Measurements from ENCODE around the gene PJVK. TPM values are rescaled to one million over a fixed set of nuclear protein-coding genes. Genes with fewer than 3 reads are reported as not detected.
"Not testable (repeated sequence)": the region's sequence is repeated elsewhere in the genome, so short reads cannot be mapped to it uniquely, and the experiment has no call there.

The PJVK gene, protein sequence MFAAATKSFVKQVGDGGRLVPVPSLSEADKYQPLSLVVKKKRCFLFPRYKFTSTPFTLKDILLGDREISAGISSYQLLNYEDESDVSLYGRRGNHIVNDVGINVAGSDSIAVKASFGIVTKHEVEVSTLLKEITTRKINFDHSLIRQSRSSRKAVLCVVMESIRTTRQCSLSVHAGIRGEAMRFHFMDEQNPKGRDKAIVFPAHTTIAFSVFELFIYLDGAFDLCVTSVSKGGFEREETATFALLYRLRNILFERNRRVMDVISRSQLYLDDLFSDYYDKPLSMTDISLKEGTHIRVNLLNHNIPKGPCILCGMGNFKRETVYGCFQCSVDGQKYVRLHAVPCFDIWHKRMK
- total RNA-seq (2014; rRNA removed; shearing (Covaris generic)) = 0.40 and 1.0 TPM in 2 replicates
- polyA plus RNA-seq (2014; cell fraction: nucleus; rRNA removed) = 1.6 TPM in 2 replicates

DNA sequence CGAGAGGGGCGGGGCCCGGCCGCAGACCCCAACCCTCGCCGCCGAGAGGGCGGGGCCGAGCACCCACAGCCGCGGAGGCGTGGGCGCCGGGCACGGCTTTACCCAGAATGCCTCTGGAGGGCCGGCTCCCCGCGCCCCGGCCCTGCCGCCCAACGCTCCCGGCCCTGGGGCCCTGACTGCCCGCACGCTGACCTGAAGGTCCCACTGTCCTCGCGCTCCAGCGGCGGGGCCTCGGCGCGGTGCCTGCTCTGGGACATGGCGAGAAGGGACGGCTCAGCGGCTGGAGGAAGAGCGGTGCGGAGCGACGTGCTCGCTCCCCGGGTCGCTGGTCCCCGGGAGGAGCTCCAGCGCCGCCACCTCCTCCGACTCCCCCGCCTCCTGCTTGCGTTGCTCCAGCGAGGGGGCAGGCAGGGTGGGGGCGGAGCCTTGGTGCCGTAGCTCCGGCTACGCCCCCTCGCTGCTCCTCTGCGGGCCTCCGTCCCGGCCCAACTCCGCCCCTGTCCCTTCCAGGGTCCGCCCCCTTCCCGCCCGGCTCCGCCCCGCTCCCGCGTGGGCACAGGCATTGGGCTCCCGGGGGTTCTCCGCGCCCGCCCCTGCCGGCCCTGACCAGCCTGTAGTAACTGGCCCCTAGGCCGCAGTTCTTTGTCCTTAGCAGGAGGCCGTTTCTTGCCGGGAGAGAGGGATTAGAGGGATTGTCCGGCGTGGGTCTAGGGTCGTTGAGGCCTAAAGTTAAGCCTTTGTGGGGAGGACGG, at the start of gene PJVK, which contains the start of gene PRKRA:
Gene PJVK (plus strand): TSS at position 605 of the 752 bp plus-strand sequence. CDS start 2,032 bp downstream, outside the sequence.
Gene PRKRA (minus strand): TSS at position 402 of the 752 bp plus-strand sequence. CDS start 145 bp downstream, at position 257.
- DNase-seq (ENCODE audit: extremely low read depth, low read depth) = peak; percentile 96

DNA sequence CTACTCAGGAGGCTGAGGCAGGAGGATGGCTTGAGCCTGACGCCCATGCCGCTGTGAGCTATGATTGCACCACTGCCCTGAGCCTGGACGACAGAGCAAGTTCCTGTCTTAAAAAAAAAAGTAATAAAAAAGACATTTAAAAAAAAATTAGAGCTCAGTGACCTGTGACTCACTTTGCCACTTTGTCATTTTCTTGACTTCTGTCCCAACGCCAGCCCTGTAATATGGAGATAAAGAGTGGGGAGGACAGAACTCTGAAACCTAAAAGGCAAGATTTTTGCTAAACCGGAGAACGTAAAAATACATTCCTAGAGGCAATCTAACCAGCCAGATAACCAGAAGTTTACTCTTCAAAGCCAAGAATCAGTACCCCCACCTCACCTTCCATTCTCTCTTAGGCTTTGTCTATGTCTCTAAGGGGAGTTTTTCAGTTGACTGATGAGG, 49.2 kb upstream of the PJVK start:
- DNase-seq (ENCODE audit: extremely low read depth, low read depth) = no peak

DNA sequence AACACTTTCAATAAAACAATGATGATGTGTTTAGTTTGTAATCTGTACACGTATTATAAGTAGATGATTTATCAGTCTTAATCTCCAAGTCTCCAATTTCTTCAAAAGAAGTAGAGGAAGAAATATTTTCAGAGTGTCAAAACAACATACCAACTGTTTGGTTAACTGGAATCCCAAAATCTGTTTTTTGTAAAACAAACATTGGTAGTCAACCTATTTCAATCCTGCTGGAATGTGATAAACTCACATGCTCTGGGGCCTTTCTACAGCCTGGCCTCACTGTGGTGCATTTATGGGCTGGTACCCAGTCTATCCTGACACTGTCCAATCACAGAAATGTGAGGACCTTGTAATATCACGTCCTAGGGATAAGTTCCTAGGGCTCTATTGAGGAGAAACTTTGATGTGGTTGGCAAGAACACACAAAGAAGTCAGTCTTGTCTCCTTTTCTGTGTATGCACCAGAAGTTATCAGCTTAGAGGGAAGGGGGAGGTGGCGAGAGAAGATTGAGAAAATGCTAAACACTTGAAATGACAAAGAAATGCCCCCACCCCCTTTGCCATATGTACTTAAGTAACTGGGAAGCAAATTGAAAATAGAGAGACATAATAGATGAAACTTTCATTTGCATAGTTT, 47.4 kb upstream of the PJVK start:
- DNase-seq (ENCODE audit: extremely low read depth, low read depth) = no peak

DNA sequence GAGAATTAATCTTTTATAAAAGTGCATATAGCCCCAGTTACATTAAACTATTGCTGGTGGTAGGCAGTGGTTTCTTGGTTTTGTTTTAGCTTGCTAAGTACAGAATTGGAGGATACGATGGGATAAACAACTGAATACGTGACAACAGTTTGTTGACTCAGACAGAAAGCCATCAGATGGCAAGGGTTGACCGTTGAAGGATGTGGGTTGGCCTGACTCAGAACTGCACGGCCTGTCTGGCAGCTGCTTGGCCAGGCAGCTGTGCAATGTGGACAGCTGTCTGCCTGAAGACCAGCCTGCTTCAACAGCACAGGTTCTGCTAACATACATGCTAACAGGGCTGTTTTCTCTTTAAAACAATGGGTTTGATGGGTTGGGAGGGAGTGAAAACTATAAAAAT, 46.8 kb upstream of the PJVK start:
- no peak for DNase-seq (ENCODE audit: extremely low read depth, low read depth)

DNA sequence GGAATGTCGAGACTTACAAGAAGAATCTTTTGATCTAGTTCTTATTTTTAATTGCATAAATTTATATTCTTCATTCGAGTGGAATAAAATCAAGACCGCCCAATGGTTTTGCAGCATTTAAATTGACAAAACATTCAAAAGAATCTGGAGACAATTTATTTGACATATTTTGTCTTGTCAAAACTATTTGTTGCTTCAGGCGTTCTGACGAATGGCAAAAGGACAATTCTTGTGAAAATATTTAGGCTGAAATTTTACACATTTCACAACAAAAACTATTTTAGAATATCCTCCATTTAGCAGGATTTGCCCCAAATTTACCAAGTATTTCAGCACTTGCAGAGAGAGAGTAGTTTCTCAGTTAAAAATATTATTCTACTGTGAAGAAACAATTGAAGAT, 41.9 kb upstream of the PJVK start:
- DNase-seq (ENCODE audit: extremely low read depth, low read depth) = no peak

DNA sequence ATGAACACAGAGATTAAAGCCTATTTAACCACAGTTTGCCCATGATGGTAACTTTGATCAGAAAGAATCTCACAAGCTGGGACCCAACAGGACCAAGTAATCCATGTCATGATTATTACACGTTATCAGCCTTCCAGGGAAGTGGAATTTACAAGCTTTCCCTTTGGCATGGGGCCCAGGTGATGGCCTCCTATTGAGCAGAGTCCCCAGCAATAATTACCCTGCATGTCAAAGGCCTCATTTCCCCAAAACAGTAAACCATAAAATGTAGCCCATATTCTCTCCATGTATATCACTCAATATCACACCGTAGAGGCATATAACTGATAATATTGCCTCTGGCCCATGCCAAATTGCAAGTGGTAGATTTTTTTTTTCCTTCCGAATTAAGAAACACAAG, 39.1 kb upstream of the PJVK start:
- DNase-seq (ENCODE audit: extremely low read depth, low read depth) = no peak

DNA sequence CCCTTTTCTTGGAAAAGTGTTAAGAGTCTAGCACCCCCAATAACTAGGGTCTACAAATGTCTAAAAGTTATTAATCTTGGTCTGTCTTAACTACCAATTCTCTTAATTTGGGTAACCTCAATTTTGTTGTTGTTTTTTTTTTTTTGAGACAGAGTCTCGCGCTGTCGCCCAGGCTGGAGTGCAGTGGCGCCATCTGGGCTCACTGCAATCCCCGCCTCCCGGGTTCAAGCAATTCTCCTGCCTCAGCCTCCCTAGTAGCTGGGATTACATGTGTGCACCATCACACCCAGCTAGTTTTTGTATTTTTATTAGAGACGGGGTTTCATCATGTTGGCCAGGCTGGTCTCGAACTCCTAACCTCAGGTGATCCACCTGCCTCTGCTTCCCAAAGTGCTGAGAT, 38.7 kb upstream of the PJVK start:
- not testable (repeated sequence) for DNase-seq (ENCODE audit: extremely low read depth, low read depth)

DNA sequence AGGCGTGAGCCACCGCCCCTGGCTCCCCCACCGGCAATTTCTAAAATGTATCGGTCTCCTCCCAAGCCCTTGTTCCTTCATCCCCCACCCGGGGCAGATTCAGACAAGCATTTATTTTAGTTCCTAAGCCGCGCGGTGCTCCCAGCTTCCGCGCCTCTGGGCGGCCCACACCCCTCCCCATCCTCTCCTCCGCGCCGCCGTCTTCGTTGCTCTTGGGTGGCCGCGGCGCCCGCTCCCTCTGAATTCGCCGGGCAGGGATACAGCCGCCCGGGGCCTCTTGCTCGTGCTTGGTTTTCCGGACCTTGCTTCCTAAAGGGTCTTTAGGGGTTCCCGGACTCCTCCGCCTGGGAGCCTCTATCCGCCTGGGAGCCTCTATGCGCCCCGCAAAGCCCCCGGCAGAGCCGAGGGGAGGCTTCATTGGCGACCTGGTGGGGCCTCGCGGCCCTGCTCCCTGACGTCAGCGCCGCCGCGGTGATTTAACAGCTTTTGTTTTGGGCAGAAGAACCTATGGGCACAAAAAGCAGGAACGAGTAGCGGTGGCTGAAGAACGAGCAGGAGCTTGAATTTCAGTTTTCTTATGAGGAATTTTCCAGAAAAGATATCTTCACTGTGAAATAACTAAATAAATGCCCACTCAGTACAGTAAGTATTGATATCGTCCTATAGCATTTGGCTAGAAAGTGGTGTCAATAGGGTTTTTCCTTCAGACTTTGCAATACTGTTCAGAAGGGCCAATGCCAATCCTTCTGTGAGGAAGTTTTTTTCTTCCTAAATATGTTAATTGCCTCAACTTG, 37.5 kb upstream of the PJVK start:
- peak; percentile 55 for DNase-seq (ENCODE audit: extremely low read depth, low read depth)

DNA sequence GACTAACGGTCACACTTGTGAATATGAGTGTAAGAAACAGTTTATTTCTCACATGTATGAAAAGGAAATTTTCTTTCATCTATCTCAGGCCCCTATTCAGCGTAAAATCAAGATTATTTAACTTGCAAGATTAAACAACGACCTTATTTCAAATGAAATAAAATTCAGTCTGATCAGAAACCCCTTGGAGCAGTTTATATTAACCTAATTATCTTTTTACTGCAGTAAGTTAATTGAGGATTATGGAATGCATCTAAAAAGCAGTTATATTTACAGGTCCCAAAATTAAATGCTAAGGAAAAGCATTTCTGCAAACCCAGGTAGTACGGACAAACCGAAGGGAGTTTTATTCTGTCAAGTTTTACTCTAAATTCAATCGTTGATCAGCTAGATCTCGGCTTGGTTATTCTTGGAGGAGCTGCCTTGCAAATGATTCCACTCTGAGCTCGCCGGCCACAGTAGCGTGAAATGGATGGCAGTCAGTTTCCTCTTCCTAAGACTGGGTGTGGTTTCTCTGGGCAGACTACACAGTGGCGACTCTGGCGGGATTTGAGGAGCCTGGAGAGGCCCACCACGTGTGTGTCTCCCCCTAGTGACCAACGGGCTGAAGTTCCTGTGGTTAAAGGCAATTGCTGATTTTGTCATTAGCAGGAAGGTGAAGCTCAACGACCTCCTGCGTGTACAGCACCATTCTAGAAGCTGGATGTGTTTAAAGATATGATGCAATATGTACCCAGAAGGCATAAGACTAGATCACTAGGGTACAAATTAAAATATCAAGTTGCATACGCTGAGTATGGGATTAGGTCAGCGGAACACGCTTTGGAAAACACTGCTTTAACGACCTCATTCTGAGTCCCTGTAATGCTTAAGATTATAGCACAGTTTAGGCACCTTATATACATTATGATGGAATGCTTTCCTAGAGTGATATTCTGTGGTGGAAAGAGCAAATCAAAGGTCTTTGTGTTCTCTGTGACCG, 36.6 kb upstream of the PJVK start:
- DNase-seq (ENCODE audit: extremely low read depth, low read depth) = peak; percentile 95

DNA sequence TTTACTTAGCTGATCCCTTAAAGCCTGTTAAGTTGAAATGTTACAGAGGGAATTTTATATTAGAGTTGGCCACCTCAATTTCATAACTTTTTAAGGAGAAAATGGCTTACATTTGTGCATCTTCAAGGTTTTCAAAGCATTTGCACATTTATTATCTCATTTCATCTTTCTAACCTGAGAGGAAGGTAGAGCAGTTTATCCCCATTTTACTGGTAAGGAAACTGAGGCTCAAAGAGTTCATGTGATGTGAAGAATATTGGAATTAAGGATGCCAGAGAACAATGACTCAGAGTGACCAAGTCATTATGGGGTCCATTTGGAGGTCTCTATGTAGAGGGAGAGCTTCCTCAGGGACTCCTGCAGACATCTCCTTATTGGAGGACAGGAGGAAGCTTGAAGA, 35.2 kb upstream of the PJVK start:
- DNase-seq (ENCODE audit: extremely low read depth, low read depth) = no peak

DNA sequence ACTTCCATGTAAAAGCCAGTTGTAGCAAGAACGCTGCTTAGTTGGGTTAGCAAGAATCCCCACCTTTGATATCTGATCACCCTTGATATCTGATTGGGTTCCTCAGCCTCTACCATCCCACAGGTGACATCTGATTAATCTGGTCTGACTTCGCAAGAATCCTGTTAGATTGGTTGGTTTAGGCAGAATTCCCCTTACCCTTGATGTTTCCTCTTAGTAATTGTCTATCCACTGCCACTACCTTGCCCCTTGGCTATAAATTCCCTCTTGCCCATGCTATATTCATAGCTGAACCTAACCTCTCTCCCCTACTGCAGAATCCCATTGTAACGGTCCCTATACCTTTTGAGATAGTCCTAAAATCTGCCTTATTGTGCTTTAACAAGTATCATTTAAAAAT, 33.3 kb upstream of the PJVK start:
- no peak for DNase-seq (ENCODE audit: extremely low read depth, low read depth)

DNA sequence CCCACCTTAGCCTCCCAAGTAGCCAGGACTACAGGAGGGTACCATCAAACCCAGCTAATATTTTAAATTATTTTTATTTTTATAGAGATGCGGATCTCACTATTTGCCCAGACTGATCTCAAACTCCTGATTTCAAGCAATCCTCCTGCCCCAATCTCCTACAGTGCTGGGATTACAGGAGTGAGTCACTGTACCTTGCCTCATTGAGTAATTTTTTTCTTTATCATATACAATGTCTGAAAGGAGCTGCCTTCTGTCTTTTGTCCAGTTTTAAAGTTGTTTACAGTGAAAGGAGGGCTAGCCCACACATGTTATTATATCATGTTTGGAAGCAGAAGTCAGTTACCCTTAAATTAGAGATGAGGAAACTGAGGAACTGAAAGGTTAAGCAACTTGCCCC, 32.8 kb upstream of the PJVK start:
- DNase-seq (ENCODE audit: extremely low read depth, low read depth) = no peak

DNA sequence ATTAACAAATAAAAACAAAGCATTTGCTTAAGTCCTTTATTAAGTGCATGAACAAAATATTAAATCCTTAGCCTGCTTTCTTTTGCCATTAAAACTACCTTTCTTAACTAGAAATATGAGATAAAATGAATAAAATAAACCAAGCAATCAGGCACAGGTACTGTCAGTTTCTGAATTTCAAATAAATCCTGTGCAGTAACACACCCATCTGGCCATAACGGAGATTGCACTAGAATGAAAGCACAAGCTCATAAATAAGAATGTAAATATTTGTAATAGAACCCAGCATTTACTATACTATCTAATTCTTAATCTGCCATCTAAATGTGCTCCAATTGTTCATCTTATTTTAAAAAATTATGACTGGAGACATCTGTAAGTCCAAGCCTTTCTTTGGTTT, 32.1 kb upstream of the PJVK start:
- DNase-seq (ENCODE audit: extremely low read depth, low read depth) = no peak

DNA sequence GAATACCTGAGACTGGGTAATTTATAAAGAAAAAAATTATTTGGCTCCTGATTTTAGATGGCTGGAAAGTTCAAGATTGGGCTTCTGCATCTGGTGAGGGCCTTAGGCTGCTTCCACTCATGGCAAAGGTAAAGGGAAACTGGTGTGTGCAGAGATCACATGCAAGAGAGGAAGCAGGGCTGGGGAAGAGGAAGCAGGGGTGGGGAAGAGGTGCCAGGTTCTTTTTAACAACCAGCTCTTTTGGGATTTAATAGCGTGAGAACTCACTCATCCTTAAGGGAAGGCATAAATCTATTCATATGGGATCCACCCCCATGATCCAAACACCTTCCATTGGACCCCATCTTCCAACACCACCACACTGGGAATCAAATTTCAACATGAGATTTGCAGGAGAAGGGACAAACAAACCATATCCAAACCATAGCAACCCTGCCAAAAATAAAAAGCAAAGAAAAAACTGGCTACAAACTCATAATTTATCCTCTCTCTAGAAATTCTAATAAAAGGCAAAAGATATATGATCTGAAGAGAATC, 30.6 kb upstream of the PJVK start:
- DNase-seq (ENCODE audit: extremely low read depth, low read depth) = no peak

DNA sequence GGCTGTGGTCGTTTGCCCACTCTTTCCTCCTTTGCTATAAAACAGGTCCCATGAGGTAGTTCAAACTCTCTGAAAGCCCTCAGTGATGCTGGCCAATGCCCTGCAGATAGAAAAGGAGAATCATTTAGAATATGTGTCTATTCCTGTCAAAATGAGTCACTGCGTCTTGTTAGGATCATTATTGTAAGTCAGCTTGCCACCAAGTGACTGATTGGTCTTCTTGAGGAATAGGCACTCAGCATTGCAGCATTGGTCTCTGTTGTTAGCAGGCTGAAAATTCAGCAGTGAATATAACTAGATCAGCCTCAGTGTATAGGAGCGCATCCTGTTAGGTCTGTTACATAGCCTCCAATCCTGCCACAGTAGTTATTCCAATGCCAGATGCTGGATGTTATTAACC, 29.1 kb upstream of the PJVK start:
- DNase-seq (ENCODE audit: extremely low read depth, low read depth) = no peak

DNA sequence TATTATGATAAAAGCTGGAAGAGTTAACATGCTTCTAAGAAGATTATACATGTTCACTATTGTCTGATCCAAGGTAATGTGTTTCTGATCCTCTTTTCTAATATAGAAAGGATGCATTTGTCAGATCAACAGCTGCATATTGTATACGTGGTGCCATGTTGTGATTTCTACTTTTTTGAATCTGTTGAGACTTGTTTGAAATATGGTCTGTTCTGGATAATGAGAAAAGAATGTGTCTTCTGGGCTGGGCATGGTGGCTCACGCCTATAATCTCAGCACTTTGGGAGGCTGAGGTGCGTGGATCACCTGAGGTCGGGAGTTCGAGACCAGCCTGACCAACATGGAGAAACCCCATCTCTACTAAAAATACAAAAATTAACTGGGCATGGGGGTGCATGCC, 27.4 kb upstream of the PJVK start:
- DNase-seq (ENCODE audit: extremely low read depth, low read depth) = not testable (repeated sequence)

DNA sequence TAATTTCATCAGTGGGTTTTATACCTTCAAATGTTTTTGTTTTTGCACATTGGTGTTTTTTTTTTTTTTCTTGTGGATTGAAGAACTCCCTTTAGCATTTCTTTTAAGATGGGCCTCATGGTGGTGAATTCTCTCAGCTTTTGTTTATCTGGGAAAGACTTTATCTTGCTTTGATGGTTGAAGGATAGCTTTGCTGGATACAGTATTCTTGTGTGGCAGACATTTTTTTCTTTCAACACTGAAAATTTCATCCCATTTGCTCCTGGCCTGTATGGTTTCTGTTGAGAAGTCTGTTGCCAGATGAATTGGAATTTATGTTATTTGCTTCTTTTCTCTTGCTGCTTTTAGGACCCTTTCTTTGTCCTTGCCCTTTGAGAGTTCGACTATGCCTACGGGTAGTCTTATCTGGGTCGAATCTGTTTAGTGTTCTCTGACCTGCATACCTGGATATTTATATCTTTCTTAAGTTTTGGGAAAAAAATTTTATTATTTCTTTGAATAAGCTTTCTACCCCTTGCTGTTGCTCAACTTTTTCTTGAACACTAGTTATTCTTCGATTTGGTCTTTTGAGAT, 25.8 kb upstream of the PJVK start:
- DNase-seq (ENCODE audit: extremely low read depth, low read depth) = no peak

DNA sequence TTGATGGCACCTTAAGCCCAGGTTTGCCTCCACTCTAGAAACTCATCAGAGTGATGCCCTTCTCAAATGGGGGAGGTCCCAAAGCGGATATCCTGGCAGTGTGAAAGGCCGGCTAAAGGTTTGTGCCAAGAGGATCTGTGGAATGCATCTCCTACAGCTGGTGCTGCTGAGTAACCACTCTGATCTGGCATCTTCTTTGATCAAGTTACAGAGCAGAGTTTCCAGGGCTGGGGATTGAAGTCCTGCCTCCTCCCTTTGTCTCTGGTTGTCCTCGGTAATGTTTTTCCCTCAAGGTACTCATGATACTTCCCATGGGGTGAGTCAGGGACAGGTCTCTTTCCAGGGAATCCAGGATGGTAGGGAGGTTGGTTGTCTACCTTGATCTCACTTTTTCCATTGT, 24.8 kb upstream of the PJVK start:
- no peak for DNase-seq (ENCODE audit: extremely low read depth, low read depth)

DNA sequence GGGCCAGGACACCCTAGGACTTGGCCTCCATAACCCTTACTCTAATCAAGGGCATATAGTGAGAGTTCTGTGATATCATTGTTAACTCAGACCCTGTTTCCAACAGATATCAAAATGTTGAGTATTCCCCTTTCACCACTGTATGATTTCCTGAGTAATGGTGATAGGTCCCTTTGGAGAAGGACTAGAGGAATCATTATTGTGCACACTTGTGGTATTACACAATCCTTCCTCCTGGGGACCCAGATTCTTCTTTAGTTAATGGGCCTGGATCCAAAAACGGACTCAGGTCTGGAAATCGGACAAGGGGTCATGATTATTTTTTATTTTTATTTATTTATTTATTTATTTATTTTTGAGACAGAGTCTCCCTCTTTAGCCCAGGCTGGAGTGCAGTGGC, 23.7 kb upstream of the PJVK start:
- no peak for DNase-seq (ENCODE audit: extremely low read depth, low read depth)

All from NCI-H460 (cell line).